Fibroblast of lung (primary cell): ENCODE data around the gene AIFM3.
"Not testable (repeated sequence)": the region's sequence is repeated elsewhere in the genome, so short reads cannot be mapped to it uniquely, and the experiment has no call there.

Source experiments
- EZH2 ChIP-seq: IDR thresholded peaks from 2 replicates; pipeline ENCODE4 v1.5.1; 2012; ENCODE audit warnings: low read length, control low read depth, mild to moderate bottlenecking; ENCODE audit errors: missing control alignments
- TF ChIP-seq, protein P1 (sequence below), 2 donors: IDR thresholded peaks in 1 of 2; conservative IDR thresholded peaks in 1 of 2; 1 replicate in 1 of 2; 2 replicates in 1 of 2; pipeline ENCODE4 v1.5.1; 2011 to 2012; ENCODE audit warnings: low read length in 2 of 2, control low read depth in 1 of 2, inconsistent platforms in 1 of 2, low read depth in 1 of 2, mild to moderate bottlenecking in 1 of 2

GRCh38 chr22:20930435-20930834, 36.6 kb upstream of the AIFM3 start:
- TF ChIP-seq, protein P1, sequence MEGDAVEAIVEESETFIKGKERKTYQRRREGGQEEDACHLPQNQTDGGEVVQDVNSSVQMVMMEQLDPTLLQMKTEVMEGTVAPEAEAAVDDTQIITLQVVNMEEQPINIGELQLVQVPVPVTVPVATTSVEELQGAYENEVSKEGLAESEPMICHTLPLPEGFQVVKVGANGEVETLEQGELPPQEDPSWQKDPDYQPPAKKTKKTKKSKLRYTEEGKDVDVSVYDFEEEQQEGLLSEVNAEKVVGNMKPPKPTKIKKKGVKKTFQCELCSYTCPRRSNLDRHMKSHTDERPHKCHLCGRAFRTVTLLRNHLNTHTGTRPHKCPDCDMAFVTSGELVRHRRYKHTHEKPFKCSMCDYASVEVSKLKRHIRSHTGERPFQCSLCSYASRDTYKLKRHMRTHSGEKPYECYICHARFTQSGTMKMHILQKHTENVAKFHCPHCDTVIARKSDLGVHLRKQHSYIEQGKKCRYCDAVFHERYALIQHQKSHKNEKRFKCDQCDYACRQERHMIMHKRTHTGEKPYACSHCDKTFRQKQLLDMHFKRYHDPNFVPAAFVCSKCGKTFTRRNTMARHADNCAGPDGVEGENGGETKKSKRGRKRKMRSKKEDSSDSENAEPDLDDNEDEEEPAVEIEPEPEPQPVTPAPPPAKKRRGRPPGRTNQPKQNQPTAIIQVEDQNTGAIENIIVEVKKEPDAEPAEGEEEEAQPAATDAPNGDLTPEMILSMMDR (conservative IDR thresholded peaks at IDR 0.05 in 1 of 2, IDR thresholded peaks at IDR 0.05 in 1 of 2; ENCODE audit: low read depth in 1 of 2, low read length in 2 of 2), result not testable (repeated sequence)
- not testable (repeated sequence) for TF ChIP-seq EZH2
